Measurements from ENCODE around the gene C10orf95. TPM values are rescaled to one million over a fixed set of nuclear protein-coding genes. Genes with fewer than 3 reads are reported as not detected.

Gene C10orf95
- total and polyA plus RNA-seq, 2 experiments from 2014 or later, result not detected

DNA sequence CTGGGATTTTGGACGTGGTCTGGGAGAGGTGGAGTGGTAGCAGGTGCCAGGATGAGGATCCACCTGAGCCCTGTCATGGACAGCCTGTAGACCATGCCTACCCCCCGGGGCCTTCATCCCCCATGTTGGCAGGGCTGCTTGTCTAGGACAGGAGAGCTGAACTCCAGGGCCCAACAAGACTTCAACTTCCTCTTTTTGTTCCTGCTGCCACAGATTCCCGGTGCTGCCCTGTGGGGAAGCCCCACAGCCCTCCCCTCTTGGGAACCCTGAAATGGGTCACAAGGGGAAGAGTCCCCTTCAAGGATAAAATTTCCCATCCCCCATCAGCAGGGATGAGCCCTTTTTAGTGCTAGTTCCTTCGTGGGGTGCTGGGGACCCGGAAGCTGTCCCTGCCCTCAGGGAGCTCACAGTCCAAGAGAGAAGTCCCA, 17.7 kb downstream of the C10orf95 start:
- no peak overlapping the region for H3K4me2 ChIP-seq (ENCODE audit: unreplicated experiment)
- no peaks in the 10 kb centered on the region for H3K36me3 ChIP-seq (ENCODE audit: low read depth)
- no peaks in the 10 kb centered on the region; the same call in 1 of the 2 replicates for H3F3A ChIP-seq (ENCODE audit: insufficient read depth)
- H3K9ac ChIP-seq, result no peak overlapping the region
- DNase-seq, result no peak
- H3K9me2 ChIP-seq (ENCODE audit: insufficient read depth), result no peaks in the 10 kb centered on the region
- in situ Hi-C loops (cut with MboI), result no loop called here
- no peak overlapping the region for H3K27ac ChIP-seq
- H3K79me2 ChIP-seq (ENCODE audit: insufficient read depth), result peaks cover 31% of the 10 kb centered on the region
- no peak overlapping the region for H2AFZ ChIP-seq
- H3K4me1 ChIP-seq (ENCODE audit: insufficient read depth), result peaks cover 20% of the 10 kb centered on the region
- H3K4me3 ChIP-seq, result no peak overlapping the region
- no peaks in the 10 kb centered on the region for H4K20me1 ChIP-seq (ENCODE audit: insufficient read depth)
- H3K9me3 ChIP-seq (ENCODE audit: low read depth), result no peaks in the 10 kb centered on the region
- H3K27me3 ChIP-seq (replicated peaks; ENCODE audit: insufficient read depth), result no peaks in the 10 kb centered on the region
- 45 to 48% methylated on average over 5 of the region's 5 CpGs for WGBS, 2 experiments (ENCODE audit: low coverage in 1 of 2, low lambda C conversion rate in 2 of 2, missing lambda C conversion rate in 2 of 2)
- TF ChIP-seq EZH2 (IDR thresholded peaks at IDR 0.05; ENCODE audit: insufficient read depth, poor library complexity, severe bottlenecking) (no peak), EZH2phosphoT487 (IDR thresholded peaks at IDR 0.05; ENCODE audit: insufficient read depth, low read depth) (no peak)

DNA sequence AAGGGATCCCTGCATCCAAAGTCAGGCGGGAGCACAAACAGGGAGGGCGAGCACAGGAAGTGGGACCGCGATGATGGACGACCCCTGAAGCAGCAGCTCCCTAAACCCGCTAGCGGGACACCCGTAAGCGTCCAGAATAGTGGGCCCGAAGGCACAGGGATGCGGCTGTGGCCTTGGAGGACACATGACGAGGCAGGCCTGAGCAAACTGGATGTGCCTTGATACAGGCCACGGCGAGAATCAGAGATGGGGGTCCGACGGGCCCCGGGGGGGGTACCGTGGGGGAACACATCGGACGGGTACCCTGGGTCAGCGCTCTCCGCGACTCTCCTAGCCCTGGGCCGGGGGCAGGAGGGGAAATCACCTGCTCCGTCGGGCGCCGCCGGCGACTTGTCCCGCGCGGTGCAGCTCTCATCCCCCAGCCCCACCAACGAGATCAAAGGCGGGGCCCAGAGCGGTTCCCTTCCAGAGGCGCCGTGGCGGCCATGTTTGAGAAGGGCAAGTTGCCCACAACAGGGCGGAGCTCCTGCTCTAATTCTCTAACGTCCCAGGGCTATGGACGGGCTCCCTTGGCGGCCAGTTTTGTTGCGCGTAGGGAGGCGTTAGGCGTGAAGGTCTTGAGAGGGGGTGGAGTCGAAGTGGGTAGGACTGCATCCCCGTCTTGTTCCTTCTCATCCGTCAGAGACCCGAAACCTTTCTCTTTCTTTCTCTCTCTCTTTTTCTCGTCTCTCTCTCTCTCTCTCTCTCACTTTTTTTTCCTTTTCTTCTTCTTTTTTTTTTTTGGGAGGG, 19.0 kb downstream of the C10orf95 start, which contains the start of gene CUEDC2:
Gene CUEDC2, minus strand, starts transcription at position 413 of the 789 bp plus-strand sequence. CDS start 7,386 bp downstream, outside the sequence.
- WGBS, 2 experiments (ENCODE audit: low coverage in 1 of 2, low lambda C conversion rate in 2 of 2, missing lambda C conversion rate in 2 of 2), result 1% methylated on average over 40 to 48 of the region's 52 CpGs
- Histone ChIP-seq H3K9me2 (ENCODE audit: insufficient read depth) (no peaks in the 10 kb centered on the region), H3K4me1 (ENCODE audit: insufficient read depth) (peaks cover 20% of the 10 kb centered on the region), H3F3A (ENCODE audit: insufficient read depth) (peaks cover 5% of the 10 kb centered on the region), H3K9me3 (ENCODE audit: low read depth) (no peaks in the 10 kb centered on the region), H3K79me2 (ENCODE audit: insufficient read depth) (peaks cover 31% of the 10 kb centered on the region), H3K4me3 (peak within 1 kb of the TSS; percentile 91), H3K4me2 (ENCODE audit: unreplicated experiment) (peak within 1 kb of the TSS; percentile 88), H3K27me3 (replicated peaks; ENCODE audit: insufficient read depth) (no peaks in the 10 kb centered on the region), H2AFZ (peak within 1 kb of the TSS; percentile 96), H3K9ac (peak within 1 kb of the TSS; percentile 95), H3K36me3 (ENCODE audit: low read depth) (no peaks in the 10 kb centered on the region), H3K27ac (peak within 1 kb of the TSS; percentile 56), H4K20me1 (ENCODE audit: insufficient read depth) (no peaks in the 10 kb centered on the region)
- in situ Hi-C loops (cut with MboI), result no loop called here
- DNase-seq, result peak; percentile 97
- no peak for TF ChIP-seq EZH2 (IDR thresholded peaks at IDR 0.05; ENCODE audit: insufficient read depth, poor library complexity, severe bottlenecking)
- TF ChIP-seq EZH2phosphoT487 (IDR thresholded peaks at IDR 0.05; ENCODE audit: insufficient read depth, low read depth), result no peak

GRCh38 chr10:102431452-102432124, 19.8 kb downstream of the C10orf95 start:
- Histone ChIP-seq H3K4me2 (ENCODE audit: unreplicated experiment) (peak overlapping the region; percentile 88), H3K9ac (peak overlapping the region; percentile 95), H3K9me3 (ENCODE audit: low read depth) (no peaks in the 10 kb centered on the region), H3K79me2 (ENCODE audit: insufficient read depth) (peaks cover 28% of the 10 kb centered on the region), H3K4me3 (peak overlapping the region; percentile 91), H3K9me2 (ENCODE audit: insufficient read depth) (no peaks in the 10 kb centered on the region), H3K4me1 (ENCODE audit: insufficient read depth) (peaks cover 28% of the 10 kb centered on the region), H3K27me3 (replicated peaks; ENCODE audit: insufficient read depth) (no peaks in the 10 kb centered on the region), H3K36me3 (ENCODE audit: low read depth) (no peaks in the 10 kb centered on the region), H2AFZ (peak overlapping the region; percentile 96), H3K27ac (peak overlapping the region; percentile 56), H3F3A (ENCODE audit: insufficient read depth) (peaks cover 6% of the 10 kb centered on the region), H4K20me1 (ENCODE audit: insufficient read depth) (no peaks in the 10 kb centered on the region)
- peak; percentile 72 for DNase-seq
- WGBS, 2 experiments (ENCODE audit: low coverage in 1 of 2, low lambda C conversion rate in 2 of 2, missing lambda C conversion rate in 2 of 2), result 25% methylated on average over 4 of the region's 4 CpGs
- in situ Hi-C loops (cut with MboI), result no loop called here
- TF ChIP-seq EZH2 (IDR thresholded peaks at IDR 0.05; ENCODE audit: insufficient read depth, poor library complexity, severe bottlenecking), result no peak
- no peak for TF ChIP-seq EZH2phosphoT487 (IDR thresholded peaks at IDR 0.05; ENCODE audit: insufficient read depth, low read depth)

DNA sequence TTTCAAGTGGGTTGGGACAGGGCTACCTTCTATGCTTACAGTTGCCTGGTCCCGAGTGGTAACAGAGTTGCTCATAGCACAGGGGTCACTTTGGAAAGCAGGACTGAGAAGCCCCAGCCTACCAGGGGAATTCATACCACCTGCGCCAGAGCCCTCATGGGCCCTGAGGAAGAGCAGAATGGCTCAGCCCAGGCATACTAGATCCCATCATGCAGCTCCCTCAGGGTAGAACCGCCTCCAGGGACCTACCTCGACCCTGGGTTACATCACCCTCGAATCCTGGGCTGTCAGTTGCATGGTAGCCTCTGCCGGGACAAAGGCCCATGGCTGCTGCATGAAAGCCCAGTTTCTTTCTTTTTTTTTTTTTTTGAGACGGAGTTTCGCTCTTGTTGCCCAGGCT, 21.9 kb downstream of the C10orf95 start:
- Histone ChIP-seq H3K4me2 (ENCODE audit: unreplicated experiment) (no peak overlapping the region), H3K9ac (no peak overlapping the region), H3K27ac (no peak overlapping the region), H3K36me3 (ENCODE audit: low read depth) (no peaks in the 10 kb centered on the region), H3F3A (ENCODE audit: insufficient read depth) (peaks cover 6% of the 10 kb centered on the region; the same call in 1 of the 2 replicates), H4K20me1 (ENCODE audit: insufficient read depth) (no peaks in the 10 kb centered on the region), H3K4me1 (ENCODE audit: insufficient read depth) (peaks cover 18% of the 10 kb centered on the region), H3K79me2 (ENCODE audit: insufficient read depth) (peaks cover 29% of the 10 kb centered on the region), H3K9me3 (ENCODE audit: low read depth) (no peaks in the 10 kb centered on the region), H3K9me2 (ENCODE audit: insufficient read depth) (no peaks in the 10 kb centered on the region), H3K27me3 (replicated peaks; ENCODE audit: insufficient read depth) (no peaks in the 10 kb centered on the region), H2AFZ (no peak overlapping the region), H3K4me3 (no peak overlapping the region)
- TF ChIP-seq EZH2phosphoT487 (IDR thresholded peaks at IDR 0.05; ENCODE audit: insufficient read depth, low read depth), result no peak
- no peak for TF ChIP-seq EZH2 (IDR thresholded peaks at IDR 0.05; ENCODE audit: insufficient read depth, poor library complexity, severe bottlenecking)
- 91% methylated on average over 8 of the region's 8 CpGs for WGBS, 2 experiments (ENCODE audit: low coverage in 1 of 2, low lambda C conversion rate in 2 of 2, missing lambda C conversion rate in 2 of 2)
- in situ Hi-C loops (cut with MboI), result no loop called here
- no peak for DNase-seq
